DOHH2 (cell line): ENCODE measurements around the gene EDEM3.

Experiments
- EZH2phosphoT487 ChIP-seq: fragments of 200-600 bp; sonication (generic); IDR thresholded peaks from 2 replicates; pipeline ENCODE4 v1.6.1; 2017; ENCODE audit warnings: borderline replicate concordance, mild to moderate bottlenecking, antibody characterized with exemption, low read length, moderate library complexity, mixed read lengths
- TF ChIP-seq, protein P1 (sequence below): fragments of 200-600 bp; sonication (generic); IDR thresholded peaks from one replicate; pipeline ENCODE4 v1.5.1; 2014; ENCODE audit warnings: antibody characterized with exemption, mild to moderate bottlenecking, low read depth, low read length; ENCODE audit not compliant: poor library complexity, severe bottlenecking

GRCh38 chr1:184648856-184649201 is 105.8 kb downstream of the EDEM3 start:
- TF ChIP-seq, protein P1, sequence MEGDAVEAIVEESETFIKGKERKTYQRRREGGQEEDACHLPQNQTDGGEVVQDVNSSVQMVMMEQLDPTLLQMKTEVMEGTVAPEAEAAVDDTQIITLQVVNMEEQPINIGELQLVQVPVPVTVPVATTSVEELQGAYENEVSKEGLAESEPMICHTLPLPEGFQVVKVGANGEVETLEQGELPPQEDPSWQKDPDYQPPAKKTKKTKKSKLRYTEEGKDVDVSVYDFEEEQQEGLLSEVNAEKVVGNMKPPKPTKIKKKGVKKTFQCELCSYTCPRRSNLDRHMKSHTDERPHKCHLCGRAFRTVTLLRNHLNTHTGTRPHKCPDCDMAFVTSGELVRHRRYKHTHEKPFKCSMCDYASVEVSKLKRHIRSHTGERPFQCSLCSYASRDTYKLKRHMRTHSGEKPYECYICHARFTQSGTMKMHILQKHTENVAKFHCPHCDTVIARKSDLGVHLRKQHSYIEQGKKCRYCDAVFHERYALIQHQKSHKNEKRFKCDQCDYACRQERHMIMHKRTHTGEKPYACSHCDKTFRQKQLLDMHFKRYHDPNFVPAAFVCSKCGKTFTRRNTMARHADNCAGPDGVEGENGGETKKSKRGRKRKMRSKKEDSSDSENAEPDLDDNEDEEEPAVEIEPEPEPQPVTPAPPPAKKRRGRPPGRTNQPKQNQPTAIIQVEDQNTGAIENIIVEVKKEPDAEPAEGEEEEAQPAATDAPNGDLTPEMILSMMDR: no peak
- TF ChIP-seq EZH2phosphoT487: no peak
